Liver (tissue), 3 donors: ENCODE measurements around the gene TMEM233.

ENCODE experiments used
- CTCF ChIP-seq: fragments of 150-350 bp; IDR thresholded peaks from 2 replicates; pipeline ENCODE4 v1.5.1; 2017; ENCODE audit warnings: improper control_type of control experiment, low read depth, low read length; ENCODE audit not compliant: missing input control
- EGR1 ChIP-seq, 2 donors: IDR thresholded peaks; 2 replicates each; pipeline ENCODE4 v1.6.1; 2016 to 2018; ENCODE audit warnings: antibody characterized with exemption in 2 of 2, low read depth in 2 of 2
- GABPA ChIP-seq, 2 donors: IDR thresholded peaks in 1 of 2; conservative IDR thresholded peaks in 1 of 2; 2 replicates each; pipeline ENCODE4 v1.6.1; 2016; ENCODE audit warnings: antibody characterized with exemption in 2 of 2, mild to moderate bottlenecking in 1 of 2, moderate library complexity in 1 of 2
- HNF4A ChIP-seq, 2 donors: conservative IDR thresholded peaks; 2 replicates each; pipeline ENCODE4 v1.6.1; 2016; ENCODE audit warnings: antibody characterized with exemption in 2 of 2, mild to moderate bottlenecking in 2 of 2
- HNF4G ChIP-seq: IDR thresholded peaks from 2 replicates; pipeline ENCODE4 v1.6.1; 2016; ENCODE audit warnings: antibody characterized with exemption
- JUND ChIP-seq, 2 donors: IDR thresholded peaks; 2 replicates each; pipeline ENCODE4 v1.6.1; 2016; ENCODE audit warnings: antibody characterized with exemption in 2 of 2
- MAX ChIP-seq: IDR thresholded peaks from 2 replicates; pipeline ENCODE4 v1.6.1; 2016; ENCODE audit warnings: antibody characterized with exemption
- RAD21 ChIP-seq, 2 donors: IDR thresholded peaks; 2 replicates each; pipeline ENCODE4 v1.6.1; 2016; ENCODE audit warnings: antibody characterized with exemption in 2 of 2, mild to moderate bottlenecking in 2 of 2
- TAF1 ChIP-seq: conservative IDR thresholded peaks from 2 replicates; pipeline ENCODE4 v1.6.1; 2016; ENCODE audit warnings: antibody characterized with exemption, mild to moderate bottlenecking
- YY1 ChIP-seq: IDR thresholded peaks from 2 replicates; pipeline ENCODE4 v1.6.1; 2016; ENCODE audit warnings: antibody characterized with exemption, mild to moderate bottlenecking
- ZBTB33 ChIP-seq: IDR thresholded peaks from 2 replicates; pipeline ENCODE4 v1.6.1; 2016; ENCODE audit warnings: antibody characterized with exemption
- TF ChIP-seq, protein P1 (sequence below): IDR thresholded peaks from 2 replicates; pipeline ENCODE4 v1.6.1; 2016; ENCODE audit warnings: antibody characterized with exemption
- TF ChIP-seq, protein P2 (sequence below): IDR thresholded peaks from 2 replicates; pipeline ENCODE4 v1.6.1; 2016; ENCODE audit warnings: antibody characterized with exemption, mild to moderate bottlenecking
- donor health status: healthy.
- donor health status: healthy.

- TF ChIP-seq CTCF (no peak), YY1 (no peak), MAX (no peak), GABPA (IDR thresholded peaks at IDR 0.05 in 1 of 2, conservative IDR thresholded peaks at IDR 0.05 in 1 of 2) (no peak), EGR1 (IDR thresholded peaks at IDR 0.05; ENCODE audit: low read depth in 2 of 2) (no peak), TAF1 (no peak), ZBTB33 (no peak), RAD21 (IDR thresholded peaks at IDR 0.05) (no peak), JUND (IDR thresholded peaks at IDR 0.05) (no peak), HNF4G (no peak), HNF4A (conservative IDR thresholded peaks at IDR 0.05) (no peak)
- TF ChIP-seq, protein P1, sequence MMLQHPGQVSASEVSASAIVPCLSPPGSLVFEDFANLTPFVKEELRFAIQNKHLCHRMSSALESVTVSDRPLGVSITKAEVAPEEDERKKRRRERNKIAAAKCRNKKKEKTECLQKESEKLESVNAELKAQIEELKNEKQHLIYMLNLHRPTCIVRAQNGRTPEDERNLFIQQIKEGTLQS = no peak
- TF ChIP-seq, protein P2, sequence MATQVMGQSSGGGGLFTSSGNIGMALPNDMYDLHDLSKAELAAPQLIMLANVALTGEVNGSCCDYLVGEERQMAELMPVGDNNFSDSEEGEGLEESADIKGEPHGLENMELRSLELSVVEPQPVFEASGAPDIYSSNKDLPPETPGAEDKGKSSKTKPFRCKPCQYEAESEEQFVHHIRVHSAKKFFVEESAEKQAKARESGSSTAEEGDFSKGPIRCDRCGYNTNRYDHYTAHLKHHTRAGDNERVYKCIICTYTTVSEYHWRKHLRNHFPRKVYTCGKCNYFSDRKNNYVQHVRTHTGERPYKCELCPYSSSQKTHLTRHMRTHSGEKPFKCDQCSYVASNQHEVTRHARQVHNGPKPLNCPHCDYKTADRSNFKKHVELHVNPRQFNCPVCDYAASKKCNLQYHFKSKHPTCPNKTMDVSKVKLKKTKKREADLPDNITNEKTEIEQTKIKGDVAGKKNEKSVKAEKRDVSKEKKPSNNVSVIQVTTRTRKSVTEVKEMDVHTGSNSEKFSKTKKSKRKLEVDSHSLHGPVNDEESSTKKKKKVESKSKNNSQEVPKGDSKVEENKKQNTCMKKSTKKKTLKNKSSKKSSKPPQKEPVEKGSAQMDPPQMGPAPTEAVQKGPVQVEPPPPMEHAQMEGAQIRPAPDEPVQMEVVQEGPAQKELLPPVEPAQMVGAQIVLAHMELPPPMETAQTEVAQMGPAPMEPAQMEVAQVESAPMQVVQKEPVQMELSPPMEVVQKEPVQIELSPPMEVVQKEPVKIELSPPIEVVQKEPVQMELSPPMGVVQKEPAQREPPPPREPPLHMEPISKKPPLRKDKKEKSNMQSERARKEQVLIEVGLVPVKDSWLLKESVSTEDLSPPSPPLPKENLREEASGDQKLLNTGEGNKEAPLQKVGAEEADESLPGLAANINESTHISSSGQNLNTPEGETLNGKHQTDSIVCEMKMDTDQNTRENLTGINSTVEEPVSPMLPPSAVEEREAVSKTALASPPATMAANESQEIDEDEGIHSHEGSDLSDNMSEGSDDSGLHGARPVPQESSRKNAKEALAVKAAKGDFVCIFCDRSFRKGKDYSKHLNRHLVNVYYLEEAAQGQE = no peak
Measured at GRCh38 chr12:119689935-119690500, 96.4 kb downstream of the TMEM233 start.
